Panc1 (cell line): Measurements from ENCODE around the gene KCNMA1.

Experiments
- CTCF ChIP-seq: fragments of 450-650 bp; IDR thresholded peaks from 2 replicates; pipeline ENCODE4 v1.5.1; 2017; ENCODE audit warnings: mild to moderate bottlenecking
- POLR2AphosphoS5 ChIP-seq: IDR thresholded peaks from 2 replicates; pipeline ENCODE4 v1.6.1; 2012; ENCODE audit warnings: mild to moderate bottlenecking, low read depth, low read length, moderate library complexity
- REST ChIP-seq, 2 experiments: IDR thresholded peaks; 2 replicates each; pipeline ENCODE4 v1.6.1; 2011 to 2012; ENCODE audit warnings: low read depth in 2 of 2, control low read depth in 1 of 2, low read length in 1 of 2, mild to moderate bottlenecking in 1 of 2, moderate library complexity in 1 of 2; ENCODE audit not compliant: insufficient read depth in 1 of 2
- SIN3A ChIP-seq: IDR thresholded peaks from 2 replicates; pipeline ENCODE4 v1.6.1; 2012; ENCODE audit warnings: low read depth, mild to moderate bottlenecking, low read length, moderate library complexity, borderline replicate concordance; ENCODE audit not compliant: insufficient read depth
- TCF7L2 ChIP-seq: IDR thresholded peaks from 2 replicates; pipeline ENCODE4 v1.6.1; 2011; ENCODE audit warnings: mild to moderate bottlenecking, low read depth, low read length, inconsistent platforms

GRCh38 chr10:77516575-77516974 lies 121.0 kb downstream of the KCNMA1 start:
- TF ChIP-seq CTCF = no peak
- no peak for TF ChIP-seq SIN3A
- TF ChIP-seq POLR2AphosphoS5 = no peak
- TF ChIP-seq TCF7L2 = no peak
- TF ChIP-seq REST (IDR thresholded peaks at IDR 0.05; ENCODE audit: insufficient read depth in 1 of 2, low read depth in 2 of 2, low read length in 1 of 2) = no peak
